ENCODE measurements around the gene SLC25A2. TPM values are rescaled to one million over a fixed set of nuclear protein-coding genes. Genes with fewer than 3 reads are reported as not detected.

The SLC25A2 gene
- total RNA-seq, result 1.3 and 1.9 TPM in 2 replicates

DNA sequence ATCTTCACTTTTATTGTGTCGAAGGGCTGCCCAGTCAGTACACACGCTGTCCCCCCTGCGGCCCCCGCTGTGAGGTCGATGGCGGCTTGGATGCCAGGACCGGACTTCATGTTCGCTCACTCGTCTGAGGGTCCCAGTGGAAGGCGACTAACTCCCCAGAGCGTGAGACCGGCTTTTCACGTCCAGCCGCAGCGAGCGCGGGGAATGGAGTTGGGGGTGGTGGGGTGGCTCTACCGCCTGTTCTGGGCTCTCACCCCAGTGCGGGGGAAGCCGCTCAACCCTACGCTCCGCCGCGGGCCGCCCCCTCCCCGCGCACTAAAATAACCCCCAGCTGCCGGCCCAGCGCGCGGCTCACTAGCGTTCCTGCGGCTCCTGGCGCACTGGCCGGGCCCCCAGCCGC, at the start of gene SLC25A2:
TSS of gene SLC25A2 (minus strand) at position 294 of the 400 bp plus-strand sequence. CDS start at position 110, 184 bp downstream.

GRCh38 chr5:141349917-141350619, 46.2 kb upstream of the SLC25A2 start, which contains the start of gene PCDHGB1:
Gene PCDHGB1 (plus strand): TSS chr5:141350099. CDS start chr5:141350261, 162 bp downstream.

GRCh38 chr5:141343242-141343952, 39.5 kb upstream of the SLC25A2 start, which contains the start of gene PCDHGA3:
Gene PCDHGA3 (plus strand): TSS chr5:141343829. CDS start chr5:141344034, 205 bp downstream.

DNA sequence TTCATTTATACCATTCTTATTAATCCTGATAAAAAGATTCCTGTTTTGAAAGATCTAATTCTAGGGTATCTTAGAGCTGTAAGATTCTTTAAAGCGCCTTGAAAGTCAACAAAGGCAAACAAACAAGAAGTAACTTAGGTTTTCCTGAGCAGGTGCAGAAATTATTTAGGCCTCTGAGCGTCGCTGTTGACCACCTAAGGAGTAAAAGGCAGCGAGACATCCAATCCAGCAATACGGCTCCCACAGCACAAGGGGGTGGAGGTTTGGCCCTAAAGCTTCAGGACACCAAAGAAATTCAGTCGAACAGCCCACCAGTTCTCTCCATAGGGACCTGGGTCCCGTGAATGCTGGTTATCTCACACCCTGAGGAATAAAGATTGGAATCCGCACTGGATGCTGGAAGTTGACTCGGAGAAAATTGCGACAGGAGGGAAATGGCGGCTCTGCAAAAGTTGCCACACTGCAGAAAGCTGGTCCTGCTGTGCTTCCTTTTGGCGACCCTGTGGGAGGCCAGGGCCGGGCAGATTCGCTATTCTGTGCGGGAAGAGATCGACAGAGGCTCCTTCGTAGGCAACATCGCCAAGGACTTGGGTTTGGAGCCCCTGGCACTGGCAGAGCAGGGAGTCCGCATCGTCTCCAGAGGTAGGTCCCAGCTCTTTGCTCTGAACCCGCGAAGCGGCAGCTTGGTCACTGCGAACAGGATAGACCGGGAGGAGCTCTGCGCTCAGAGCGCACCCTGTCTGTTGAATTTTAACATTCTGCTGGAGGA, 34.9 kb upstream of the SLC25A2 start, which contains the start of gene PCDHGA2:
TSS of gene PCDHGA2 (plus strand) at position 223 of the 769 bp plus-strand sequence.

DNA sequence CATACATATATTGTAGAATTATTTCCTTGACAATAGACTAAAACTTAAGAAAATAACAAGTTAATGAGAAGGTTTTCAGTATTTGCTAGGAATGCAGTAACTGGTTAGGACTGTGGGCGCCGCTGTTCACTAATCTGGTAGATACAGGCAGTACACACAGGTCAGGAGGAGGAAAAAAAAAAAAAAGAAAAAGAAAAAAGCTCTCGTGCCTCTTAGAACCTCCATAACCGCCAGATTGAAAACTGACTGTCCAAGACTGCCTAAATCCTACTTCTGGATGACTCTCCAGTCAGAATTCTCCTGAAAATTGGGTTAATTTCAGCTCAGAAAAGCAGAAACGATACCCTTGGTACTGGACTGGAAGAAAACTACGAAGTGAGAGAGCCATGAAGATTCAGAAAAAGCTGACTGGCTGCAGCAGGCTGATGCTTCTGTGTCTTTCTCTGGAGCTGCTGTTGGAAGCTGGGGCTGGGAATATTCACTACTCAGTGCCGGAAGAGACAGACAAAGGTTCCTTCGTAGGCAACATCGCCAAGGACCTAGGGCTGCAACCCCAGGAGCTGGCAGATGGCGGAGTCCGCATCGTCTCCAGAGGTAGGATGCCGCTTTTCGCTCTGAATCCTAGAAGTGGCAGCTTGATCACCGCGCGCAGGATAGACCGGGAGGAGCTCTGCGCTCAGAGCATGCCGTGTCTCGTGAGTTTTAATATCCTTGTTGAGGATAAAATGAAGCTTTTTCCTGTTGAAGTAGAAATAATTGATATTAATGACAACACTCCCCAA, 26.6 kb upstream of the SLC25A2 start, which contains the start of gene PCDHGA1:
TSS of gene PCDHGA1 (plus strand) at position 216 of the 782 bp plus-strand sequence.

DNA sequence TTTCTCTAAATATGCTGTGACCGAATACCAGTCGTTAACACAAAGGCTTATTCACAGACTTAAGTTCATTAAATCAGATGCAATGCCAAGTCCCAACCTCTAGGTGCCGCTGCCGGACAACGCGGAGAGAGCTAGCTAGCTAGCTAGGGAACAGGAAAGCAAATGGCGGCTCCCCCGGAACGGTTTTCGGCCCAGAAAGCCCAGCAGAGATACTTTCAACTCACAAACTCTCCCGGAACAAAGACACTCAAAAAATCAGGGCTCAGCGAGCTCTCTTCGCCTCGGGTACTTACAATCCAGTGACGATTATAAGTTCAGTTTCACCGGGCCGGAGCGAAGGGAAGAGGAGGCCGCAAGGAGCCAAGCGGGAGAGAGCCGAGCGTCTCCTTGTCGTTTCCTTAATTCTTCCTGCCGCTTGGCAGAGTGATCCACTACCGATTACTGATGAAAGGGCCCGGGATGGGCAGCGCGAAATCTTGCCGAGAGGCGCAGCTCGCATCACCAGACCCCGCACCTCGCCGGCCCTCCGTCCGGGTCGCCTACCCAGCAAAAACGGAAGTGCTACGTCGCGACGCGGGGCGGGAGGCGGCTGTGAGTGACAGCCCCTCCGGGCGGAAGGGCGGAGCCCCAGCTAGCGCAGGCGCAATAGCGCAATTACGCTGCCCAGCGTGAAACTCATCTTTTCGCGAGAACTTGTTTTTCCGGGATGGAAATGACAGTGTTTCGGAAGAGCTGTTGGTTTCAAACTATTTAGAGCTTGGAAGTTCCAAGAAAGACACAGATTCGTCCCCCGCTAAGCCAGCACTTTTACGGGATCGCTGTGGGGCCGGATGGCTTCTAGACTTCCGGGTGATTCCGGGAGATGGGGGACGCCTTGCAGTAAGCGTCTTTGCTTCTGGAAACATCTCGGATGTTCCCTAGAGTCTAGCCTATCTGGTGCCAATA, 16.6 kb upstream of the SLC25A2 start, which contains the start of gene TAF7:
TSS of gene TAF7 (minus strand) at position 560 of the 945 bp plus-strand sequence. CDS start 740 bp downstream, outside the sequence.

Other genes starting within 250 kb of the SLC25A2 start
- gene PCDHB2, start 209.4 kb downstream of the SLC25A2 start, total RNA-seq, result 6.8 and 7.0 TPM in 2 replicates
- gene PCDHB3, start 203.6 kb downstream of the SLC25A2 start, total RNA-seq, result 1.2 and 1.8 TPM in 2 replicates
- 0.49 TPM in 2 replicates for gene PCDHB4, start 182.2 kb downstream of the SLC25A2 start, total RNA-seq
- 1.1 and 1.2 TPM in 2 replicates for gene PCDHB5, start 168.8 kb downstream of the SLC25A2 start, total RNA-seq
- gene PCDHB6, start 154.0 kb downstream of the SLC25A2 start, total RNA-seq, result 0.49 and 0.73 TPM in 2 replicates
- gene PCDHB7, start 131.4 kb downstream of the SLC25A2 start, total RNA-seq, result 1.1 and 2.1 TPM in 2 replicates
- gene PCDHB8, start 126.3 kb downstream of the SLC25A2 start, total RNA-seq, result 1.2 and 1.5 TPM in 2 replicates
- gene PCDHB16, start 121.7 kb downstream of the SLC25A2 start, total RNA-seq, result 0.81 and 1.8 TPM in 2 replicates
- gene PCDHB9, start 116.9 kb downstream of the SLC25A2 start, total RNA-seq, result 0.97 and 2.2 TPM in 2 replicates
- gene PCDHB10, start 111.7 kb downstream of the SLC25A2 start, total RNA-seq, result 0.81 and 0.97 TPM in 2 replicates
- 0.73 and 0.81 TPM in 2 replicates for gene PCDHB11, start 104.4 kb downstream of the SLC25A2 start, total RNA-seq
- 0.32 and 0.97 TPM in 2 replicates for gene PCDHB12, start 95.3 kb downstream of the SLC25A2 start, total RNA-seq
- gene PCDHB13, start 90.1 kb downstream of the SLC25A2 start, total RNA-seq, result 1.2 and 1.3 TPM in 2 replicates
- 0.61 and 1.3 TPM in 2 replicates for gene PCDHB14, start 80.7 kb downstream of the SLC25A2 start, total RNA-seq
- 0.24 and 0.32 TPM in 2 replicates for gene PCDHB15, start 58.7 kb downstream of the SLC25A2 start, total RNA-seq
- gene TAF7, start 16.7 kb upstream of the SLC25A2 start, total RNA-seq, result 66.9 and 68.6 TPM in 2 replicates
- gene PCDHGA1, start 26.5 kb upstream of the SLC25A2 start, total RNA-seq, result 1.1 and 1.6 TPM in 2 replicates
- gene PCDHGA2, start 34.7 kb upstream of the SLC25A2 start, total RNA-seq, result 4.2 and 6.0 TPM in 2 replicates
- 4.9 and 5.7 TPM in 2 replicates for gene PCDHGA3, start 39.8 kb upstream of the SLC25A2 start, total RNA-seq
- gene PCDHGB1, start 46.0 kb upstream of the SLC25A2 start, total RNA-seq, result 3.5 and 4.2 TPM in 2 replicates
- 7.8 and 8.9 TPM in 2 replicates for gene PCDHGA4, start 51.0 kb upstream of the SLC25A2 start, total RNA-seq
- 4.1 and 4.6 TPM in 2 replicates for gene PCDHGB2, start 55.9 kb upstream of the SLC25A2 start, total RNA-seq
- gene PCDHGA5, start 60.1 kb upstream of the SLC25A2 start, total RNA-seq, result 3.2 and 4.0 TPM in 2 replicates
- gene PCDHGB3, start 66.2 kb upstream of the SLC25A2 start, total RNA-seq, result 6.8 and 7.7 TPM in 2 replicates
- 6.5 and 6.8 TPM in 2 replicates for gene PCDHGA6, start 69.8 kb upstream of the SLC25A2 start, total RNA-seq
- gene PCDHGA7, start 78.7 kb upstream of the SLC25A2 start, total RNA-seq, result 7.2 and 7.5 TPM in 2 replicates
- 18.0 and 23.0 TPM in 2 replicates for gene PCDHGB4, start 83.6 kb upstream of the SLC25A2 start, total RNA-seq
- 3.0 and 4.1 TPM in 2 replicates for gene PCDHGA8, start 88.6 kb upstream of the SLC25A2 start, total RNA-seq
- 28.4 and 32.7 TPM in 2 replicates for gene PCDHGB5, start 93.9 kb upstream of the SLC25A2 start, total RNA-seq
- gene PCDHGA9, start 98.7 kb upstream of the SLC25A2 start, total RNA-seq, result 7.1 and 7.3 TPM in 2 replicates
- gene PCDHGB6, start 104.0 kb upstream of the SLC25A2 start, total RNA-seq, result 5.0 and 6.1 TPM in 2 replicates
- 16.7 and 19.1 TPM in 2 replicates for gene PCDHGA10, start 108.9 kb upstream of the SLC25A2 start, total RNA-seq
- gene PCDHGB7, start 113.6 kb upstream of the SLC25A2 start, total RNA-seq, result 20.2 and 20.3 TPM in 2 replicates
- 14.6 and 19.8 TPM in 2 replicates for gene PCDHGA11, start 117.0 kb upstream of the SLC25A2 start, total RNA-seq
- 23.6 and 37.8 TPM in 2 replicates for gene PCDHGA12, start 126.5 kb upstream of the SLC25A2 start, total RNA-seq
- gene PCDHGC3, start 171.9 kb upstream of the SLC25A2 start, total RNA-seq, result 126 and 129 TPM in 2 replicates
- 6.3 and 6.5 TPM in 2 replicates for gene PCDHGC4, start 181.0 kb upstream of the SLC25A2 start, total RNA-seq
- 4.5 and 4.7 TPM in 2 replicates for gene PCDHGC5, start 185.0 kb upstream of the SLC25A2 start, total RNA-seq

Measured in hair follicle dermal papilla cell (primary cell).